ENCODE results near the gene MRTFA. TPM values are rescaled to one million over a fixed set of nuclear protein-coding genes. Genes with fewer than 3 reads are reported as not detected.

MRTFA gene
- 47.2 and 52.7 TPM in 2 replicates for total RNA-seq (2022)
- percentile 82 among the genes with signal in this experiment for Bru-seq, nascent RNA
- BruChase-seq, experiment 1, labeled RNA remaining after a 6-hour chase, result percentile 76 among the genes with signal in this experiment
- BruChase-seq, experiment 2, labeled RNA remaining after a 2-hour chase, result percentile 78 among the genes with signal in this experiment
- long read RNA-seq, partial matches to known transcripts, result 18 of 36 reads
- long read RNA-seq, other reads (novel, unspliced or antisense), result 16 of 36 reads

GRCh38 chr22:40636380-40637182 lies at the start of gene MRTFA:
Gene MRTFA, minus strand, starts transcription at chr22:40636719.
- no TSS peak for BruUV-seq (replicated peaks)
- CTCF ChIA-PET, result interaction anchor here (0.6 to 3.1 kb wide), 5 partner anchors 9 to 200 kb away, joined by 3 to 12 read pairs (median 8); no protein-coding TSS in a partner anchor

GRCh38 chr22:40685406-40685805 lies 48.9 kb upstream of the MRTFA start:
- ChIA-PET CTCF (interaction anchor here (0.7 to 7.7 kb wide), 2 partner anchors 73 to 238 kb away, joined by 3 to 128 read pairs; no protein-coding TSS in a partner anchor), POLR2A (interaction anchor here (1.6 to 4.9 kb wide), 2 partner anchors 9 to 73 kb away, joined by 6 to 45 read pairs; no protein-coding TSS in a partner anchor)
- no peaks in the 10 kb centered on the region for H3K36me3 Mint-ChIP-seq (ENCODE audit: insufficient read depth, unreplicated experiment)
- TF ChIP-seq CTCF (IDR thresholded peaks at IDR 0.05; ENCODE audit: unreplicated experiment), result no peak
- H3K27me3 Mint-ChIP-seq (ENCODE audit: insufficient read depth, unreplicated experiment), result no peaks in the 10 kb centered on the region
- intact Hi-C loops (cut with micrococcal nuclease), result no loop called here
- H3K27ac Mint-ChIP-seq (ENCODE audit: low read depth, unreplicated experiment), result no peak overlapping the region
- DNase-seq (ENCODE audit: unreplicated experiment), result no peak
- H3K4me3 Mint-ChIP-seq (ENCODE audit: unreplicated experiment), result no peak overlapping the region
- H3K4me1 Mint-ChIP-seq (ENCODE audit: insufficient read depth, unreplicated experiment), result peaks cover 7% of the 10 kb centered on the region
- no TSS peak for BruUV-seq (replicated peaks)
- no peaks in the 10 kb centered on the region for H3K9me3 Mint-ChIP-seq (ENCODE audit: unreplicated experiment)

More at GRCh38 chr22:40636380-40637182, at the start of gene MRTFA:
- POLR2A ChIA-PET, result interaction anchor here (0.5 to 5.9 kb wide), 45 partner anchors 8 to 458 kb away, joined by 3 to 59 read pairs (median 5); no protein-coding TSS in a partner anchor
- H3K27ac Mint-ChIP-seq (ENCODE audit: low read depth, unreplicated experiment), result peak within 1 kb of the TSS; percentile 94
- H3K4me1 Mint-ChIP-seq (ENCODE audit: insufficient read depth, unreplicated experiment), result peaks cover 28% of the 10 kb centered on the region
- H3K36me3 Mint-ChIP-seq (ENCODE audit: insufficient read depth, unreplicated experiment), result no peaks in the 10 kb centered on the region
- peak within 1 kb of the TSS; percentile 88 for H3K4me3 Mint-ChIP-seq (ENCODE audit: unreplicated experiment)
- TF ChIP-seq CTCF (IDR thresholded peaks at IDR 0.05; ENCODE audit: unreplicated experiment), result no peak
- H3K9me3 Mint-ChIP-seq (ENCODE audit: unreplicated experiment), result no peaks in the 10 kb centered on the region
- intact Hi-C loops (cut with micrococcal nuclease), result loop anchor here (2.0 kb wide), 2 partner anchors 48 to 112 kb away; no protein-coding TSS in a partner anchor
- DNase-seq (ENCODE audit: unreplicated experiment), result peak; percentile 99
- H3K27me3 Mint-ChIP-seq (ENCODE audit: insufficient read depth, unreplicated experiment), result no peaks in the 10 kb centered on the region

GRCh38 chr22:40684728-40685127 lies 48.2 kb upstream of the MRTFA start:
- no peak for DNase-seq (ENCODE audit: unreplicated experiment)
- Mint-ChIP-seq H3K4me1 (ENCODE audit: insufficient read depth, unreplicated experiment) (peaks cover 7% of the 10 kb centered on the region), H3K9me3 (ENCODE audit: unreplicated experiment) (no peaks in the 10 kb centered on the region), H3K27ac (ENCODE audit: low read depth, unreplicated experiment) (no peak overlapping the region), H3K36me3 (ENCODE audit: insufficient read depth, unreplicated experiment) (no peaks in the 10 kb centered on the region), H3K4me3 (ENCODE audit: unreplicated experiment) (no peak overlapping the region), H3K27me3 (ENCODE audit: insufficient read depth, unreplicated experiment) (no peaks in the 10 kb centered on the region)
- no TSS peak for BruUV-seq (replicated peaks)
- intact Hi-C loops (cut with micrococcal nuclease), result no loop called here
- no peak for TF ChIP-seq CTCF (IDR thresholded peaks at IDR 0.05; ENCODE audit: unreplicated experiment)
- ChIA-PET POLR2A (interaction anchor here (1.6 to 4.9 kb wide), 2 partner anchors 9 to 74 kb away, joined by 6 to 45 read pairs; no protein-coding TSS in a partner anchor), CTCF (interaction anchor here (0.7 to 7.7 kb wide), 6 partner anchors 7 to 196 kb away, joined by 3 to 128 read pairs (median 8); no protein-coding TSS in a partner anchor)

- Mint-ChIP-seq H3K4me1 (ENCODE audit: insufficient read depth, unreplicated experiment) (peaks cover 12% of the 10 kb centered on the region), H3K9me3 (ENCODE audit: unreplicated experiment) (no peaks in the 10 kb centered on the region), H3K4me3 (ENCODE audit: unreplicated experiment) (no peak overlapping the region), H3K27ac (ENCODE audit: low read depth, unreplicated experiment) (no peak overlapping the region), H3K36me3 (ENCODE audit: insufficient read depth, unreplicated experiment) (no peaks in the 10 kb centered on the region), H3K27me3 (ENCODE audit: insufficient read depth, unreplicated experiment) (no peaks in the 10 kb centered on the region)
- intact Hi-C loops (cut with micrococcal nuclease), result no loop called here
- CTCF ChIA-PET, result interaction anchor here (2.3 to 7.7 kb wide), 2 partner anchors 77 to 245 kb away, joined by 10 to 128 read pairs; no protein-coding TSS in a partner anchor
- no TSS peak for BruUV-seq (replicated peaks)
- no peak for DNase-seq (ENCODE audit: unreplicated experiment)
- POLR2A ChIA-PET, result interaction anchor here (0.6 to 4.9 kb wide), 4 partner anchors 30 to 387 kb away, joined by 3 to 45 read pairs (median 11); no protein-coding TSS in a partner anchor
- TF ChIP-seq CTCF (IDR thresholded peaks at IDR 0.05; ENCODE audit: unreplicated experiment), result no peak
Measured at GRCh38 chr22:40681451-40681850, 44.9 kb upstream of the MRTFA start.
